ENCODE measurements around the gene SH3TC2.

The SH3TC2 gene

DNA sequence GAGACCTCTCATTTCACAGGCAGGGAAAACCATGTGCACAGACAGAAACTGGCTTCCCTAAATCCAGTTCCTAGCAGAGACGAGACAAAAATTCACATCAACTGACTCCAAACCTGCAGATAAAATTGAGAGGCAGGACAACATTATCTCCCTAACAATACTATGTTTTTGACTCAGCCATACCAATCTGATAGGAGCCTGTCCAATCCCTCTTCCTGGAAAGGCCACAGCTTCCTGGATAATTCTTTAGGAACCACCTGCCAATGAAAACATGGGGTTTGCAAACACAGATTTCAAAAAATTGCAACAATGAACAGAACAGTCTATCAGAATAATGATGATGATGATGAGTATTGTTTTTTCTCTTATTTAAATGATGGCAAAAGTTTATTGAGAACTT lies 22.4 kb downstream of the SH3TC2 start:
- TF ChIP-seq REST (IDR thresholded peaks at IDR 0.05; ENCODE audit: insufficient read depth in 1 of 2, low read depth in 2 of 2, low read length in 2 of 2) (no peak), SIN3A (IDR thresholded peaks at IDR 0.05; ENCODE audit: borderline replicate concordance, insufficient read depth, low read length) (no peak), POLR2AphosphoS5 (IDR thresholded peaks at IDR 0.05; ENCODE audit: low read depth, low read length) (no peak), TAF1 (IDR thresholded peaks at IDR 0.05; ENCODE audit: borderline replicate concordance, insufficient read depth, low read length) (no peak), FOXP2 (optimal IDR thresholded peaks at IDR 0.05; ENCODE audit: borderline replicate concordance, extremely low read depth, extremely low read length, insufficient read depth) (no peak)

DNA sequence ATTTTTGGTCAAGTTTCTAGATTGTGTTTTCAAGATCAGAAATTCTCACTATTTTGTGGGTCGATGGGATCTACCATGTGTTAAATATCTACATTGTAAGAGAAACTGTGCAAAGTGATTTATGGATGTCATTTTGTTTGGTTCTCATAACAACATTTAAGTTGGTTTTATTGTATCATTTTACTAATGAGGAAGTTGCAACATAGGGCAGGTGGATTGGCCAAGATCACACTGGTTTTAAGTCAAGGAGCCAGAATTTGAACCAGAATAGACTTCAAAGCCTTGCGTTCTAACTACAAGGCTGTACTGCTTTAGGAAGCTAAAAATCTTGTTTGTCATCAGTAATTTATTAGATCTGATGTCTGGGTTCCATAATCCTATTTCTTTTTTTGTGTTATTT lies 23.4 kb downstream of the SH3TC2 start:
- TF ChIP-seq REST (IDR thresholded peaks at IDR 0.05; ENCODE audit: insufficient read depth in 1 of 2, low read depth in 2 of 2, low read length in 2 of 2) (no peak), POLR2AphosphoS5 (IDR thresholded peaks at IDR 0.05; ENCODE audit: low read depth, low read length) (no peak), FOXP2 (optimal IDR thresholded peaks at IDR 0.05; ENCODE audit: borderline replicate concordance, extremely low read depth, extremely low read length, insufficient read depth) (no peak), SIN3A (IDR thresholded peaks at IDR 0.05; ENCODE audit: borderline replicate concordance, insufficient read depth, low read length) (no peak), TAF1 (IDR thresholded peaks at IDR 0.05; ENCODE audit: borderline replicate concordance, insufficient read depth, low read length) (no peak)

DNA sequence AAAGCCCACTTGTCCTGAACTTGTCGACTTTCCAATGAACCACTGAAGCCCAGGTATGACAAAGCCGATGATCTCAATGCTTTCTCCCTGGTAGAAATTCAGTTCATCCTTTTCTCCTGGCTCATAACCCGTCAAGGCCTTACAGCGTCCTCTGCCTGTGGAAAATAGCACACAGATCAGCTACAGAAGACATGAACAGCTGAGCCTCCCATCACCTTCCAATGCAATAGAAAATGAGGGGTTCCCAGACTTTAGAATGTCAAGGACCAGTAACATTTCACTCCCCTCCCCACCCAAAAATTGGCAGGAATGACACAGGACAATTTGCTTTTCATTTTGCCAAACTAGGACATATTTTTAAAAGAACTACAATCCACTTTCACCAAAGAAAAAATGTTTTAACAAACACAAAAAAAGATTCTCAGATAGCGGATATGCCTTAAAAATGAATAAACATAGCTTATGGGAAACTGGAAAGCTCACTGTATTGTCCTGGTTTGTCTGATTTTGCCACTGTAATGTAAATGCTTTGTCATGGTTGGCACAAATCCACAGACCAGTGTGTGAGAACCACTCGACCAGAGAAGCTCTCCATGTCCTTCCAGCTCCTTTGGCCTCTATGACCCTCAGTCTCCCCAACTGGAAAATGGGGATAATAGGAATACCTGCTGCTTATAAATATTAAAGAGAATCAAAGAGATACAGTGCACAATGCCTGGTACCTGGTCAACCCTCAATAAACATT lies 24.4 kb downstream of the SH3TC2 start:
- no peak for TF ChIP-seq REST (IDR thresholded peaks at IDR 0.05; ENCODE audit: insufficient read depth in 1 of 2, low read depth in 2 of 2, low read length in 2 of 2)
- no peak for TF ChIP-seq TAF1 (IDR thresholded peaks at IDR 0.05; ENCODE audit: borderline replicate concordance, insufficient read depth, low read length)
- TF ChIP-seq FOXP2 (optimal IDR thresholded peaks at IDR 0.05; ENCODE audit: borderline replicate concordance, extremely low read depth, extremely low read length, insufficient read depth): no peak
- TF ChIP-seq SIN3A (IDR thresholded peaks at IDR 0.05; ENCODE audit: borderline replicate concordance, insufficient read depth, low read length): no peak
- TF ChIP-seq POLR2AphosphoS5 (IDR thresholded peaks at IDR 0.05; ENCODE audit: low read depth, low read length): no peak

GRCh38 chr5:149037817-149038216 lies 25.0 kb downstream of the SH3TC2 start:
- TF ChIP-seq POLR2AphosphoS5 (IDR thresholded peaks at IDR 0.05; ENCODE audit: low read depth, low read length) (no peak), REST (IDR thresholded peaks at IDR 0.05; ENCODE audit: insufficient read depth in 1 of 2, low read depth in 2 of 2, low read length in 2 of 2) (no peak), FOXP2 (optimal IDR thresholded peaks at IDR 0.05; ENCODE audit: borderline replicate concordance, extremely low read depth, extremely low read length, insufficient read depth) (no peak), SIN3A (IDR thresholded peaks at IDR 0.05; ENCODE audit: borderline replicate concordance, insufficient read depth, low read length) (no peak), TAF1 (IDR thresholded peaks at IDR 0.05; ENCODE audit: borderline replicate concordance, insufficient read depth, low read length) (no peak)

Data from PFSK-1 (cell line).